GM18499 (cell line): ENCODE data around the gene CYP2B6.
"Not testable (repeated sequence)": the region's sequence is repeated elsewhere in the genome, so short reads cannot be mapped to it uniquely, and the experiment has no call there.

ENCODE experiments used
- ATAC-seq: cut with Tn5 transposase; IDR thresholded peaks from one replicate; pipeline ENCODE4 v1.9.1; 2021; ENCODE audit warnings: moderate number of reproducible peaks; ENCODE audit not compliant: insufficient read depth, unreplicated experiment

CYP2B6 gene

GRCh38 chr19:40979759-40980158 lies 11.3 kb upstream of the CYP2B6 start:
- ATAC-seq, result not testable (repeated sequence)

GRCh38 chr19:40980743-40981442 lies 10.2 kb upstream of the CYP2B6 start:
- not testable (repeated sequence) for ATAC-seq

- ATAC-seq, result no peak
These were observed 9.5 kb upstream of the CYP2B6 start for GRCh38 chr19:40981591-40981990.

- no peak for ATAC-seq
These were observed 8.4 kb upstream of the CYP2B6 start for GRCh38 chr19:40982594-40983101.

- ATAC-seq, result no peak
These were observed 1.6 kb upstream of the CYP2B6 start for GRCh38 chr19:40989453-40989852.

- ATAC-seq, result no peak
These were observed 4.3 kb downstream of the CYP2B6 start for GRCh38 chr19:40995355-40995754.

GRCh38 chr19:40999018-40999417 lies 7.9 kb downstream of the CYP2B6 start:
- not testable (repeated sequence) for ATAC-seq

GRCh38 chr19:41000310-41000737 lies 9.2 kb downstream of the CYP2B6 start:
- ATAC-seq, result no peak

- ATAC-seq, result no peak
These were observed 10.3 kb downstream of the CYP2B6 start for GRCh38 chr19:41001243-41001971.

- ATAC-seq, result not testable (repeated sequence)
These were observed 12.6 kb downstream of the CYP2B6 start for GRCh38 chr19:41003656-41004055.

GRCh38 chr19:41009700-41010235 lies 18.7 kb downstream of the CYP2B6 start:
- ATAC-seq, result no peak

GRCh38 chr19:41013359-41013758 lies 22.3 kb downstream of the CYP2B6 start:
- no peak for ATAC-seq

GRCh38 chr19:41014643-41015042 lies 23.6 kb downstream of the CYP2B6 start:
- no peak for ATAC-seq

GRCh38 chr19:41016488-41017071 lies 25.5 kb downstream of the CYP2B6 start:
- no peak for ATAC-seq

- ATAC-seq, result no peak
These were observed 27.7 kb downstream of the CYP2B6 start for GRCh38 chr19:41018736-41019290.

- ATAC-seq, result no peak
These were observed 28.3 kb downstream of the CYP2B6 start for GRCh38 chr19:41019346-41019745.

GRCh38 chr19:41023193-41023592 lies 32.1 kb downstream of the CYP2B6 start:
- no peak for ATAC-seq

- ATAC-seq, result no peak
These were observed 34.3 kb downstream of the CYP2B6 start for GRCh38 chr19:41025411-41025810.

GRCh38 chr19:41025871-41026270 lies 34.8 kb downstream of the CYP2B6 start:
- no peak for ATAC-seq

- ATAC-seq, result no peak
These were observed 36.3 kb downstream of the CYP2B6 start for GRCh38 chr19:41027273-41027967.
